MV-4-11 (cell line): ENCODE measurements around the gene ASTN2.

Source experiments
- DNase-seq: peaks from one replicate; lab custom pipeline; 2025; lab: John Stamatoyannopoulos, UW

ASTN2 gene

DNA sequence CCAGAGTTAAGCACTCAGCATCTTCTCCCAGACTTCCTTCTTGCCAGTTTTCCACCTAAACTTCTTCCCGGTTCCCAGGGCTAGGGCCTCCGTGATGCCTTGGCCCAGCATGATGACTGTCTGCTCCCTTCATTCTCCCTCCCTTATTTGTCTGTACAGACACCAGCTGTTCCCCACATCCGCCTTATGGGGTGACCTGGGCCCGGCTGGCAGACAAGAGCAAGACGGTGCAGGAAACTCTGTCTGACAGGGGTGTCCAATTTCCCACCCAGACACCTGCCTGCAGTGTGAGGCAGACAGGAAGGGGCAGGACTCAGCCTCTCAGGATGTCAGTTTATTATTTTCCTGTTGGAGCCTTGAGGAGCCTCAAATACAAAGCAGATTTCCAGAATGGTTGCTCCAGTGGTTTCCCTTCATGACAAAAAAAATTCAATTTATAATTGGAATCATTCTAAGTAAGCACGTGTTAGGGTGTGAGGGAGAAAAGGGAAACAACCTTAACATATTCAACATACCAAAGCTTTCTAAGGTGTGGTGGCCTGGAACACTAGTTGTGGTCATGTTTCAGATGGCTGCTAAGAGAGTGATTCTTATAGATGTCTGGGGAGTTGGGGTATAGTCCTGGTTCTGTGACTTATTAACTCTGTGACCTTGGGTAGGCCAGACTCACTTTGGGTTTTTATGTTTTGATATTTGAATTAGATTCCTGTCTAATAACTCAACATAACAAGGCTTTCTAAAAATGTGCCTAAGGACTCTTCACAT lies 1026.7 kb downstream of the ASTN2 start:
- no peak for DNase-seq

DNA sequence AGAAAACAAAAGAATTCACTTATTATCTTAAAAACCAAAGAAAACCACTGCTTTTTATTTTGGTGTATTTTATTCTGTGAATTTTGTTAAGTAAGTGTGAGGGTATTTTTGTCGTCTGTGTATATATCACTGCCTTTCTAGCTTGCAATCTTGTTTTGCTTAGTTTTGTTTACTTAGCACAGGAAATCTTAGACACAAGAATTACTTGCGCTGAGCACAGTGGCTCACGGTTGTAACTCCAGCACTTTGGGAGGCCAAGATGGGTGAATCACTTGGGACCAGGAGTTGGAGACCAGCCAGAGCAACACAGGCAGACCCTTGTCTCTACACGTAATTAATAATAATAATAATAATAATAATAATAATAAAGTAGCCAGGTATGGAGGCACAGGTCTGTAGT lies 1030.9 kb downstream of the ASTN2 start:
- no peak for DNase-seq

DNA sequence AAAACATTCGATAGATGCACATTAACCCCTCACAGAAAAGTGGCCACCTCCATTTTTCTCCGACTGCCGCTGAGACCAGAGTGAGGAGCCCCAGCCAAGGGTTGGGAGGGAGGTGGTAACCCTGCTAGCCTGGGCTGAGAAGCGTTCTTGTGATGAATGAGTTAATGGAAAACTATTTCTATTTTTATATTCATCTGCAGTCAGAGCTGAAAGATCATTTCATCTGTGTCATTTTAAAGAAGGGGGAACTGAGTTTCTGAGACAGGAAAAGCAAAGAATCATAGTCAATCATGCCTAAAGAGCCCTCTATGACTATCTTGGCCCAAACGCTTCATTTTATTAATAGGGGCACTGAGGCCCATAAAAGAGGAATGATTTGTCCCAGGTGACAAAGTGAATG lies 1031.7 kb downstream of the ASTN2 start:
- DNase-seq = no peak

DNA sequence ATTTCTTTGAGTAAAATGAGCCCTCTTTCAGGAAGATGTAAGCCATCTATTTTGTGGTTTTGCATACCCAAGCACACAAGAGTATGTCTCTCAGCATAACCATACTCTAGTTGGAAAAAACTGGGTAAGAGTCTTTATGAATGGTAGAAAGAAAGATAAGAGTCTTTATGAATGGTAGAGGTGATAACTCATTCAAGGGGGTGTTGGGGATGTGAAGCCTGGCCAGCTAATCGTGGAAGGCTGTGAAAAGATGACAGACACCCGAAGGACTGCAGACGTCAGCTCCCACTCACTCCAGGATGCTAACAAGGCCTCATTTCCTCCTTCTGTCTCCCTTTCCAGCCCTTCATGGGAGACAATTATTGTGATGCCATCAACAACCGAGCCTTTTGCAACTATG lies 1032.8 kb downstream of the ASTN2 start:
- no peak for DNase-seq

DNA sequence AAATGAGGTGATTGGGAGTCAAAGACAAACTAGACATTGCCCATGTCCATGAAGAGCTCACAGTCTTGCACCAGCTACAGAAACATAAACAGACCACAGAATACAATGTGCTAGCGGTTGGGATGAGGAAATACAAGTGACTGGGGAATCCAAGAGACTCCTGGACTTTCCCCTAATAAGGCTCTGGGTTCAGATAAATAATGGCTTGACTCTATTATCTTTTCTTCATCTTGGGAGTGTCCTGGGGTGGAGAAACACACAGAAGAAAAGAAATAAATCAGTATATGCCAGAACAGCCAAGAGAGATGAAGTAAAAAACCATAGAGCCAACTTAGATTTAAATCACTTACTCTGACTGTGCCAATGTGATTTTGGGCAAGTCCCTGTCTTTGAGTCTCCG lies 1033.5 kb downstream of the ASTN2 start:
- DNase-seq = no peak

DNA sequence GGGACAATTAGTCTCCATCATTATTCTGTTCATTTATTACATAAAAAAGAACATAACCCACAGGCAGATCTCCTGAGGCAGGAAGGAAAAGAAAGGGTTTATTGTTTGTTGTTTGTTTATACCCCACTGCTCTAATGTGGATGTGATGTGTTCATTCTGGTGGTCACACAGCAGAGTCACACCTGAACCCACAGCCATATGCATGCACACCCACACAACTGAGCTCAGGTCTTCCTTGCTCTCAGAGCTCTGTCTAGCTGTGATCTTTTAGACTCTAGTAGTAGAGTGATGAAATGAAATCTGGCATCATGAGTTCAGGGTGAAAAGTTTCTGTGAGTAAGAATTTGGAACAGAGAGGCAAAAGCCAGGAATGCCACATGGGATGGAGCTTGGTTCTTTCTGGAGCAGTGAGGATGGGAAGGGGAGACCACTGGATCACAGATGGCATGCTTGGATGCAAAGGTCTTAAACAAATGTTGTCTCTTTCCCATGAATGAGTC lies 1034.3 kb downstream of the ASTN2 start:
- DNase-seq = no peak

DNA sequence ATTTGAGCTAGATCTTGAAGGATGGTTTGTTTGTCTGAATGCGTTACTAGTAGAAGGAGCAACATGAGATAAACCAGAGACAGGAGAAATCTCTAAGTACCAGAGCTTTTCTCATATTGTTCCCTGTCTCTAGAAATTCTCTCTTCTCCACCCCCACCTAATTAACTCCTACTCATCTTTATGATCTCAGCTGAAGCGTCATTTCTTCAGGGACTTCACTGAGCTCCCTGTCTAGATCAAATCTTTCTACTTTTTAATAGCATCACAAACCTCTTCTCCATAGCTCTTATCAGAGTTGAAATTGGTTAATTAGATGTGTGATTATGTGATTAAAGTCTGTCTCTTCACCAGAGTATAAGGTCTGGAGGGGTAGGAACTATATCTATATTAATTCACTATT lies 1035.0 kb downstream of the ASTN2 start:
- DNase-seq = no peak

DNA sequence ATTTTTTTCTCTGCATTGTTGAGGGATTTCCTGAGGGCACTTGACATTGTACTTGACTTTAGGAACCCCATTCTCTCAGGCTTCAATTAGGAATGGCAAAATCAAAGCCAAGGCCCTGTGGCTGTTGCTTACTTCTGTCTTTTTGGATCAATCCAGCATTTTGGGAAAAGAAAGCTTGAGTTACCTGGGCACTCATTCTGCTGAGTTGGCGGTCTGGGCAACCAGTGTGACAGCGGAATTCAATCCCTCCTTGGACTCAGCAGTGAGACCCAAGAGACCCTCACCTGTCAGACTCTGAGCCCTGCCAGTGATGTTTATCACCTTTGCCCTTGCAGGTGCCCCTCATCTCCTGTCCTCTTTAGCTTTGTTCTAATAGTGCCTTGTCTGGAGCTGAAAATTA lies 1036.0 kb downstream of the ASTN2 start:
- DNase-seq = no peak

DNA sequence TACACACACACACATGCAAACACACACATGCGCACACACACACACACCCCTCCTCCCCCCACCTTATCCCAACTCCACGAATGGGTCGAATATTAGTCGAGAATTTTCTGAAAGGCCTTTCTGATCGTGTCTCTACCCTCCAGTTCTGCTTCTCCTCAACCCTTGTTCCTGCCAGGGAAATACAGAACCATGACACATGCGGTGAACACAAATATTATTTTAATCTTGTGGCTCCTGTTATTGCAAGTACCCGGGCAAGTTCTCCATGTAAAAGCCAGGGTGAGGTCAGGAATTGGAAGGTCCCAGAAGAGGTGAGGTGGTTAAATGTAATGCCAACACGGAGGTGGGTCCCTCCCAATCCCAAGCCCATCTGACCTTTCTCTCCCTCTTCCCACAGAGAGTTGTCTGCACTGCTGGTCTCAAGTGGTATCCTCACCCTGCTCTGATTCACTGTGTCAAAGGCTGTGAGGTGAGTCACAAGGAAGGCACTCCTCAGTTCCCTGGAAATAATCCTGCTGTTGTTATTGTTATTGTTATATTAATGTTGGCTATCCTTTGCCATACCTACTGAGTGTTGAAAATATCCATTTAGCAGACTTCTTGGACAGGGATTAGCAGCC lies 1037.6 kb downstream of the ASTN2 start:
- no peak for DNase-seq
